BLaER1 (cell line): ENCODE data around the gene HMGCS2.

Experiments used
- H3K27ac ChIP-seq: shearing (Covaris generic); formaldehyde crosslinking; 2 replicates; pipeline ENCODE4 v1.8.1; 2022
- H3K27me3 ChIP-seq: shearing (Covaris generic); formaldehyde crosslinking; 2 replicates; pipeline ENCODE4 v1.8.1; 2022
- H3K36me3 ChIP-seq: shearing (Covaris generic); formaldehyde crosslinking; 2 replicates; pipeline ENCODE4 v1.8.1; 2022
- H3K4me1 ChIP-seq: shearing (Covaris generic); formaldehyde crosslinking; 2 replicates; pipeline ENCODE4 v1.8.1; 2022
- H3K4me2 ChIP-seq: shearing (Covaris generic); formaldehyde crosslinking; 2 replicates; pipeline ENCODE4 v1.8.1; 2022
- H3K4me3 ChIP-seq: shearing (Covaris generic); formaldehyde crosslinking; 2 replicates; pipeline ENCODE4 v1.8.1; 2022
- H3K9ac ChIP-seq: shearing (Covaris generic); formaldehyde crosslinking; 2 replicates; pipeline ENCODE4 v1.8.1; 2022
- H3K9me3 ChIP-seq: shearing (Covaris generic); formaldehyde crosslinking; 2 replicates; pipeline ENCODE4 v1.8.1; 2022
- H4K20me1 ChIP-seq: shearing (Covaris generic); formaldehyde crosslinking; 2 replicates; pipeline ENCODE4 v1.8.1; 2022
- Cebpa-rat ChIP-seq: shearing (Covaris generic); IDR thresholded peaks from 2 replicates; pipeline ENCODE4 v1.8.1; 2022

Gene HMGCS2

DNA sequence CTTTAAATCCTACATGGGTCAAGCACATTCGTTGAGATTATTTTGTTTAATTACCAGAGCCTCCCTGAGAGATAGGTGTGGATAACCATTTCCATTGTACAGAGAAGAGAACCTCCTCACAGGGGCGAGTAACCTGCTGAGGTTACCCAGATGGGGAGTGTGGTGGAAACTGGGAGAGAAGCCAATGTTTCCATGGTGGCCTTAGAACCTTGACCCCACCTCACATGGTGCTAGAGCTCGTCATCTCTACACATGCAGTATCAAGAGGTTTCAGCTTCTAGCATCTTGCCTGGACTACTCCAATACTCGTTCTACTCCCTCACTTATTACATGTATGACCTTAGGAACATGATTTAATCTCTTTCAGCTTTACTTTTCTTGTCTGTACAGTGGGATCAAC, 37.8 kb upstream of the HMGCS2 start:
- Histone ChIP-seq H3K9me3 (no peaks in the 10 kb centered on the region), H3K4me1 (no peaks in the 10 kb centered on the region), H3K36me3 (no peaks in the 10 kb centered on the region), H3K4me3 (no peak overlapping the region), H4K20me1 (no peaks in the 10 kb centered on the region), H3K4me2 (no peak overlapping the region), H3K9ac (no peak overlapping the region), H3K27ac (no peak overlapping the region), H3K27me3 (no peaks in the 10 kb centered on the region)
- no peak for TF ChIP-seq Cebpa-rat

DNA sequence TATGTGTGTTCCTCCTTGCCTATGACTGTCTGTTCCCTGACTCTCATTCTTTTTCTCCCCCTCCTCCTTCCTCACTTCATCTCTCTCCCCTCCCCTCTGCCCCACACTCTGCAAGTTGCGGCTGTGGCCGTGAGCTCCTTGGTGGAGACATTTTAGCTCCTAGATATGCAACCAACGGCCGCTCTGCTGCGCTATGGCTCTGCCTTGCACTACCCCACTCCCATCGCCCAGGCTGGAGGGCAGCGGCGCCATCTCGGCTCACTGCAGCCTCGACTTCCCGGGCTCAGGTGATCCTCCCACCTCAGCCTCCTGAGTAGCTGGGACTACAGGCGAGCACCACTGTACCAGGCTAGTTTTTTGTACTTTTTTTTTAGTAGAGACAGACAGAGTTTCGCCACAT, 37.0 kb upstream of the HMGCS2 start:
- Histone ChIP-seq H3K9me3 (no peaks in the 10 kb centered on the region), H3K4me2 (no peak overlapping the region), H3K9ac (no peak overlapping the region), H4K20me1 (no peaks in the 10 kb centered on the region), H3K4me3 (no peak overlapping the region), H3K27me3 (no peaks in the 10 kb centered on the region), H3K36me3 (no peaks in the 10 kb centered on the region), H3K4me1 (no peaks in the 10 kb centered on the region), H3K27ac (no peak overlapping the region)
- no peak for TF ChIP-seq Cebpa-rat

DNA sequence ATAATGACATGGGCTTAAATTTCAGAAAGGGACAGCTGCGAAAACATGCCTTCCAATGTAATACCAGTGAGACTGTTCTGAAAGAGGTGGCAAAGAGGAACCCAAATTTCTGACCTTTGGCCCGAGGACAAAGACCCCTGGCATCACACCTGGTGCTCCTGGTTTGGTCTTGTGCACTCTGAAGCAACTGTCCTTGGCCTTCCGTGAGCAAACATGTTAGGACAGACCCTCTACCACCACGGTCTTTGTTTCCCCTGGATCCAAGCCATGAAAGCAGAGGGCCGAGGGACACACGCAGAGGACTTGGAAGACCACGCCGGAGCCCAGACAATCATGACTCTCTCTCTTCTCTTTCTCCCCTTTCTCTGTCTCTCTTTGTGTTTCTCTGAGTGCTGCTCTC, 36.5 kb upstream of the HMGCS2 start:
- no peak overlapping the region for H3K9ac ChIP-seq

DNA sequence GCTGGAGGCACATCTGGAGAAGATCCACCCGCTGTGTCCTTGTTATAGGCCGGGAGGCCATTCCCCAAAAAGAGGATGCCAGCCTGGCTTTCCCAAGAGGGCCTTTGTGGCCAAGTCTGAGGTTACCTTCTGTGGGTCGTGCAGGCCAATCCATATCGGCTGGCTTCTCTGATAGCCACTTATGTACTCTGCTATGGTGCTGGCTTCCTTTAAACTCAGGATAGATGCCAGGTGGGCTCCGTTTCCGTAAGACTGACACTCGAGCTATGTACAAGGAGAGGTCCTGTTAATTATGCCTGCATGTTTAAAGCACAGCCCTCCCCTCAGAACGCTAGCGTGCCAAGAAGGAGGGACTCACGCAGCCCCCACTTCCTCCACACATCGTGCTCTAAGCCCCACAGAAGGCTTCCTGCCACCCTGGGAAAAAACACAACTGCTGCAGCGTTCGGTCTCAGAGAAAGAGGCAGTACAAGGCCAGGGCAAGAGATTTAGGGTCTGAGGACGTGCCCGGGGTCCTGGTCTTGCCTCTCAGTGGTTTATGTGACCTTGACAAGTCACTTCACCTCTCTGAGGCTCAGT, 31.0 kb upstream of the HMGCS2 start:
- H3K4me1 ChIP-seq: peaks cover 7% of the 10 kb centered on the region; the same call in 1 of the 2 replicates
- H3K27me3 ChIP-seq: no peaks in the 10 kb centered on the region; the same call in 1 of the 2 replicates
- no peak overlapping the region for H3K9ac ChIP-seq
- H4K20me1 ChIP-seq: no peaks in the 10 kb centered on the region
- H3K27ac ChIP-seq: no peak overlapping the region
- no peaks in the 10 kb centered on the region for H3K9me3 ChIP-seq
- no peak overlapping the region for H3K4me2 ChIP-seq
- H3K36me3 ChIP-seq: no peaks in the 10 kb centered on the region
- H3K4me3 ChIP-seq: no peak overlapping the region
- no peak for TF ChIP-seq Cebpa-rat

More for the DNA sequence above, 36.5 kb upstream of the HMGCS2 start:
- Histone ChIP-seq H3K9me3 (no peaks in the 10 kb centered on the region), H3K27me3 (no peaks in the 10 kb centered on the region), H3K27ac (no peak overlapping the region), H3K4me3 (no peak overlapping the region), H4K20me1 (no peaks in the 10 kb centered on the region), H3K36me3 (no peaks in the 10 kb centered on the region), H3K4me2 (no peak overlapping the region), H3K4me1 (no peaks in the 10 kb centered on the region)
- TF ChIP-seq Cebpa-rat: no peak

DNA sequence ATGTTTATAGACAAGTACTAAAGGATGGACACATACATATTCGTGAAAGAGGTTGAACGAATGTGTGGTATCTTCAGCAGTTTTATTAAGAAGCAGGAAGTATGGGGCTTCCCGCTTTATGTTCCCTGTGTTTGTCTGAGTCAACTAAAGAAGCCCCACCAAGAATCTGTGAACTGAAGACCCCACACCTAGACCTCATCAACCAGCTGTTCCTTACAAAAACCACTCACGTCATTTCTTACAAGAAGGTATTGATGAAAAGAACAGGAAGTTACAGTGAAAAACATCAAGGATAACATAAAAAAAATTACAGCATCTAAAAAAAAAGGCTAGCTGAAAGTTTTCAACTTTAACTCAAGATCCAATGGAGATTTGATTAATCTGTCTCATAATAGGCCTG, 30.3 kb upstream of the HMGCS2 start:
- Histone ChIP-seq H3K27ac (no peak overlapping the region), H4K20me1 (no peaks in the 10 kb centered on the region), H3K4me1 (peaks cover 7% of the 10 kb centered on the region; the same call in 1 of the 2 replicates), H3K36me3 (no peaks in the 10 kb centered on the region), H3K4me2 (no peak overlapping the region), H3K9ac (no peak overlapping the region), H3K27me3 (no peaks in the 10 kb centered on the region; the same call in 1 of the 2 replicates), H3K9me3 (no peaks in the 10 kb centered on the region), H3K4me3 (no peak overlapping the region)
- TF ChIP-seq Cebpa-rat: no peak

DNA sequence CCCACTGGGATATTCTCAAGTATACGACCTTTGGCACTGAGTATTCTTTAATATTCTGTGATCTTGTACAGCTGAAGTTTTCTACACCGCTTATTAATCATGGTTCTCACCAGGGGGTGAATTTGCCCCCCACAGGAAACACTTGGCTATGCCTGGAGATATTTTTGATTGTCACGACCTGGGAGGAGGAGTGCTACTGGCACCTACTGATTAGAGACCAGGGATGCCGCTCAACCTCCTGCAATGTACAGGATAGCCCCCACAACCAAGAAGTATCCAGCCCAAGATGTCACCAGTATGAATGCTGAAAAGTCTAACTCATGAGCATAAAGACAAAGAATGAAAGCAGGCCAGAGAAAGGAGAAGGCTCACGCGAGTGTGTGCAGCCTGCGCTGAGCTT, 28.9 kb upstream of the HMGCS2 start:
- Histone ChIP-seq H3K9ac (no peak overlapping the region), H3K4me1 (peaks cover 7% of the 10 kb centered on the region; the same call in 1 of the 2 replicates), H3K27ac (no peak overlapping the region), H3K36me3 (no peaks in the 10 kb centered on the region), H4K20me1 (no peaks in the 10 kb centered on the region), H3K4me3 (no peak overlapping the region), H3K4me2 (no peak overlapping the region), H3K27me3 (no peaks in the 10 kb centered on the region; the same call in 1 of the 2 replicates), H3K9me3 (no peaks in the 10 kb centered on the region)
- TF ChIP-seq Cebpa-rat: no peak

DNA sequence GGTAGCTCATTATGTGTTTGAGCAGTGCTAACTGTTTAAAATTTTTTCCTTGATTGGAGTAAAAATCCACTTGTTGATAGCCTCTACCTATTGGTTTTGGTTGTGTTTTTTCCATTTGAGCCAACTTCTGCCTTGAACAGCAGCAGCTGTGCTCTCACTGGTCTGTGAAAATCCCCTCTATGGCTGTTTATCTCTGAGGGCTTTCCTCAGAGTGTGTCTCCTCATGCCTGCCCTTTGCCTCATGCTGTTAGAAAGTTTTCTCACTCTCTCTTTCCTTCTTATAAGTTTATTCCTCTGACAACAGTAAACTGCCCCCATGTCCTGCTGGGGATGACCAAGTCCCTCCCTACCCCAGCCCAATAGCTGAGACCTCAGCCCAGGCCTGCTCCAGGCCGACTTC, 28.5 kb upstream of the HMGCS2 start:
- no peak overlapping the region for H3K27ac ChIP-seq
- no peaks in the 10 kb centered on the region for H3K36me3 ChIP-seq
- H3K4me3 ChIP-seq: no peak overlapping the region
- no peak overlapping the region for H3K9ac ChIP-seq
- no peak for TF ChIP-seq Cebpa-rat
- H3K4me1 ChIP-seq: peaks cover 7% of the 10 kb centered on the region; the same call in 1 of the 2 replicates
- no peaks in the 10 kb centered on the region; the same call in 1 of the 2 replicates for H3K27me3 ChIP-seq
- no peaks in the 10 kb centered on the region for H4K20me1 ChIP-seq
- H3K4me2 ChIP-seq: no peak overlapping the region
- H3K9me3 ChIP-seq: no peaks in the 10 kb centered on the region

DNA sequence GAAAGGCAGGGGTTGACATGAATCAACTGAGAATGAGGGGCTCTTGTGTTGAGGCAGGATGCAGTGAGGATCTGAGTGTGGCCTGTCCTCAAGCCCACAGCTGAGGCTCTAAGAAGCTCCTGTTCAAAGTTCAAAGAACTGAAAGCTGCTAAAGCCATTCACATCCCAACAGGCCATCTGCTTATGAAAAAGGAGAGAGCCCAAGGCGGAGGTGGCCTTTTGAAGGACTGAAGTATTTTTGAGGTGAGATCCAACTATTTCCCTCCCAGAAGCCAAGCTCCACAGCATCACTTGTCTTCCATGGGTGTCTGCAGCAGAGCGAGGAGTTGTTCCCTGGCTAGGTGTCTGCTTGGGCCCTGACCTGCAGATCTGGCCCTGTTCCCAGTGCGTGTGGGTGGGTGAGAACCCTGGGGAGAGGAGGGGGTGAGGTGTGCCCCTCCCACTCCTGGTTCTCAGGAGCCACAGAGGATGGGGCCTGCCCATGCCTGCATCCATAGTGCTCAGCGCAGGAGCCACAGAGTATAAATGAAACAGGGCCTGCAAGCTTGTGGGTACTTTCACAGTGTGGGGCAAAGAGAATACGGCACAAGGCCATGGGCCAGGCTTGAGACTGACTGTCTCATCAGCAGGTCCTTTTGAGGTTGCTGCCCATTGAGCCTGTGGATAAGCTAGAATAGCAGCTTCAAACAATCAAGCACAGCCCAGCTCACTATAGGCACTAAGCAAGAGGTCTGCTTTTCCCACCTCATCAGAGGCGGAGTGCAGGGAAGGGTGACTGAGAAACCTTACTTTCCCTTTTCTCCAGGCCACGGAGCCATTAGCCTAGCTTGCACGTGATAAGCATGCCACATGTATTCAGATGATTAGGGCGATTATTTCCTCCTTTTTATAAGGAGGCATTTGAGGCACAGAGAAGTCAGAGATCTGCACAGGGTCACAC, 26.8 kb upstream of the HMGCS2 start:
- H3K9me3 ChIP-seq: no peaks in the 10 kb centered on the region
- H3K36me3 ChIP-seq: no peaks in the 10 kb centered on the region
- no peaks in the 10 kb centered on the region for H4K20me1 ChIP-seq
- H3K4me2 ChIP-seq: no peak overlapping the region
- no peak for TF ChIP-seq Cebpa-rat
- H3K9ac ChIP-seq: no peak overlapping the region
- H3K27ac ChIP-seq: no peak overlapping the region
- H3K4me3 ChIP-seq: no peak overlapping the region
- H3K4me1 ChIP-seq: peaks cover 7% of the 10 kb centered on the region; the same call in 1 of the 2 replicates
- H3K27me3 ChIP-seq: no peaks in the 10 kb centered on the region; the same call in 1 of the 2 replicates

DNA sequence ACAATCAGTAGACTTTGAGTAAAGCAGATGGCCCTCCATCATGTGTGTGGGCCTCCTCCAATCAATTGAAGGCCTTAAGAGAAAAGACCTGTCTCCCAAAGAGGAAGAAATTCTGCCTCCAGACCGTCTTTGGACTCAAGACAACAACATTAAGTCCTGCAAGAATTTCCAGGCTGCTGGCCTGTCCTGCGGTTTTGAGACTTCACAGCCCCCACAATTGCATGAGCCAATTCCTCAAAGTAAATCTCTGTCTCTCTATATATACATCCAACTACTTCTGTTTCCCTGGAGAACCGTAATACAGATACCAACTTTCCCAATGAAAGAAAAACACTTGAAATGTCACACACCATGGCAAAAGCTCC, 26.2 kb upstream of the HMGCS2 start:
- Histone ChIP-seq H3K9ac (no peak overlapping the region), H4K20me1 (no peaks in the 10 kb centered on the region), H3K27me3 (no peaks in the 10 kb centered on the region; the same call in 1 of the 2 replicates), H3K4me2 (no peak overlapping the region), H3K9me3 (no peaks in the 10 kb centered on the region), H3K27ac (no peak overlapping the region), H3K4me1 (peaks cover 7% of the 10 kb centered on the region; the same call in 1 of the 2 replicates), H3K4me3 (no peak overlapping the region), H3K36me3 (no peaks in the 10 kb centered on the region)
- TF ChIP-seq Cebpa-rat: no peak
